Osteocyte (in vitro differentiated cells): Measurements from ENCODE around the gene UGT2A2. TPM values are rescaled to one million over a fixed set of nuclear protein-coding genes. Genes with fewer than 3 reads are reported as not detected.
"Not testable (repeated sequence)": the region's sequence is repeated elsewhere in the genome, so short reads cannot be mapped to it uniquely, and the experiment has no call there.

Source experiments
- DNase-seq: peaks from one replicate; pipeline ENCODE4 v3.0.0; 2021; ENCODE audit warnings: mixed read lengths; ENCODE audit not compliant: unreplicated experiment; ENCODE audit errors: extremely low spot score
- H3K27ac Mint-ChIP-seq: one replicate; pipeline ENCODE4 v1.8.0; 2021; ENCODE audit warnings: mild to moderate bottlenecking, mixed read lengths; ENCODE audit not compliant: unreplicated experiment
- H3K27me3 Mint-ChIP-seq: one replicate; pipeline ENCODE4 v1.8.0; 2021; ENCODE audit warnings: mixed read lengths; ENCODE audit not compliant: unreplicated experiment
- H3K36me3 Mint-ChIP-seq: one replicate; pipeline ENCODE4 v1.8.0; 2021; ENCODE audit warnings: mixed read lengths; ENCODE audit not compliant: unreplicated experiment
- H3K4me1 Mint-ChIP-seq: one replicate; pipeline ENCODE4 v1.8.0; 2021; ENCODE audit warnings: mixed read lengths; ENCODE audit not compliant: unreplicated experiment
- H3K4me3 Mint-ChIP-seq: one replicate; pipeline ENCODE4 v1.8.0; 2021; ENCODE audit warnings: mild to moderate bottlenecking, moderate library complexity, mixed read lengths; ENCODE audit not compliant: unreplicated experiment
- H3K9me3 Mint-ChIP-seq: one replicate; pipeline ENCODE4 v1.8.0; 2021; ENCODE audit warnings: mixed read lengths; ENCODE audit not compliant: unreplicated experiment
- long read RNA-seq: library from polyadenylated mRNA; unstranded; transcript quantifications from one replicate; pipeline ENCODE4 v2.0.0, GENCODE V29; 2021
- total RNA-seq: library from RNA; stranded (reverse); gene quantifications from 2 replicates; pipeline ENCODE4 v1.2.1, GENCODE V29; 2021
- TF ChIP-seq, protein P1 (sequence below): fragments of 200-600 bp; sonication (generic); IDR thresholded peaks from 2 replicates; pipeline ENCODE4 v1.5.0; 2021; ENCODE audit warnings: antibody characterized with exemption, mild to moderate bottlenecking, moderate library complexity

Gene UGT2A2
- total RNA-seq, result not detected in 2 replicates
- long read RNA-seq, result 0 reads

DNA sequence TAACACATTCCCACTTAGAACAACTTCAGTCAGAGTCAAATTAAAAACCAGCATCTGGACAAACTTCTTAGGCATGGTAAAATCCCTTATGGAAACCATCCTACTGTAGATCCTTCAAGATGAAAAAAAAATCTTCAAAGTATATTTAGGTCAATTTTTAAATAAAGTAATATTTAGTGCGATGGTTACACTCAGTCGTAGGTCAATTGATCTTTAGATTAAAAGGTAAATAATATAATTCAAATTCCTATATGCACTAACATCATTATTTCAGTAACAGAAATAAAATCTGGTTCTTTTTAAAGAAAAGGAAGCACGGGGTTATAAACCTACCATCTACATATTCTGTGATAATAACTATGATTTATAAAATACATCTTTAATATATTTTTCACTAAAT lies at the start of gene UGT2A2:
Gene UGT2A2 (minus strand): TSS at position 101 of the 400 bp plus-strand sequence. CDS start 2 bp downstream, at position 99.
- H3K36me3 Mint-ChIP-seq, result no peaks in the 10 kb centered on the region
- no peak for DNase-seq
- no peak within 1 kb of the TSS for H3K4me3 Mint-ChIP-seq
- H3K27me3 Mint-ChIP-seq, result peaks cover 49% of the 10 kb centered on the region
- H3K27ac Mint-ChIP-seq, result no peak within 1 kb of the TSS
- no peaks in the 10 kb centered on the region for H3K4me1 Mint-ChIP-seq
- TF ChIP-seq, protein P1, sequence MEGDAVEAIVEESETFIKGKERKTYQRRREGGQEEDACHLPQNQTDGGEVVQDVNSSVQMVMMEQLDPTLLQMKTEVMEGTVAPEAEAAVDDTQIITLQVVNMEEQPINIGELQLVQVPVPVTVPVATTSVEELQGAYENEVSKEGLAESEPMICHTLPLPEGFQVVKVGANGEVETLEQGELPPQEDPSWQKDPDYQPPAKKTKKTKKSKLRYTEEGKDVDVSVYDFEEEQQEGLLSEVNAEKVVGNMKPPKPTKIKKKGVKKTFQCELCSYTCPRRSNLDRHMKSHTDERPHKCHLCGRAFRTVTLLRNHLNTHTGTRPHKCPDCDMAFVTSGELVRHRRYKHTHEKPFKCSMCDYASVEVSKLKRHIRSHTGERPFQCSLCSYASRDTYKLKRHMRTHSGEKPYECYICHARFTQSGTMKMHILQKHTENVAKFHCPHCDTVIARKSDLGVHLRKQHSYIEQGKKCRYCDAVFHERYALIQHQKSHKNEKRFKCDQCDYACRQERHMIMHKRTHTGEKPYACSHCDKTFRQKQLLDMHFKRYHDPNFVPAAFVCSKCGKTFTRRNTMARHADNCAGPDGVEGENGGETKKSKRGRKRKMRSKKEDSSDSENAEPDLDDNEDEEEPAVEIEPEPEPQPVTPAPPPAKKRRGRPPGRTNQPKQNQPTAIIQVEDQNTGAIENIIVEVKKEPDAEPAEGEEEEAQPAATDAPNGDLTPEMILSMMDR, result no peak
- no peaks in the 10 kb centered on the region for H3K9me3 Mint-ChIP-seq

DNA sequence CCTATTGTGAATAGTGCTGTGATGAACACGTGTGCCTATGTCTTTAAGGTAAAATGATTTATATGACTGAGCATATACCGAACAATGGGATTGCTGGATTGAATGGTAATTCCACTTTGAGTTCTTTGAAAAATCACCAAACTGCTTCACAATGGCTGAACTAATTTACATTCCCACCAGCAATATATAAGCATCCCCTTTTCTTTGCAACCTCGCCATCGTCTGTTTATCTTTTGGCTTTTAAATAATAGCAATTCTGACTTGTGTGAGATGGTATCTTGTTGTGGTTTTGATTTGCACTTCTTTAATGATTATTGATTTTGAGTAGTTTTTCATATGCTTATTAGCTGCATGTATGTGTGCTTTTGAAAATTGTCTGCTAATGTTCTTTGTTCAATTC lies 45.4 kb upstream of the UGT2A2 start:
- Mint-ChIP-seq H3K27ac (no peak overlapping the region), H3K36me3 (no peaks in the 10 kb centered on the region), H3K27me3 (peaks cover 58% of the 10 kb centered on the region), H3K9me3 (no peaks in the 10 kb centered on the region), H3K4me3 (no peak overlapping the region), H3K4me1 (peaks cover 3% of the 10 kb centered on the region)
- TF ChIP-seq, protein P1, result no peak
- DNase-seq, result no peak

DNA sequence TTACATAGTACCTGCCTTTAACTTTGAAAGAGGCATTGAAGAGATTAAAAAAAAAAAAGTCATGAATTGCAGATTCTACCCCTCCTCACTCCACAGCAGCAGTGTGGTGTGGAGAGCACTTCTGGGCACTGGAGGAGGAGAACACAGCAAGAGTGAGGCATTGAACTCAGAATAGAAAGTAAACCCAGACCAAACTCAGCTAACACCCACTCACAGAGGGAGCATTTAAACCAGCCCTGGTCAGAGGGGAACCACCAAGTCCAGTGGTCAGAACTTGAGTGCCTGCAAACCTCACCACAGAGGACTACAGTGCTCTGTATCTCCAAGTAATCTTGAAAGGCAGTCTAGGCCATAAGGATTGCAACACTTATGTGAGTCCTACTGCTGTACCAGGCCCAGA lies 29.2 kb upstream of the UGT2A2 start:
- no peak for DNase-seq
- TF ChIP-seq, protein P1, result no peak

DNA sequence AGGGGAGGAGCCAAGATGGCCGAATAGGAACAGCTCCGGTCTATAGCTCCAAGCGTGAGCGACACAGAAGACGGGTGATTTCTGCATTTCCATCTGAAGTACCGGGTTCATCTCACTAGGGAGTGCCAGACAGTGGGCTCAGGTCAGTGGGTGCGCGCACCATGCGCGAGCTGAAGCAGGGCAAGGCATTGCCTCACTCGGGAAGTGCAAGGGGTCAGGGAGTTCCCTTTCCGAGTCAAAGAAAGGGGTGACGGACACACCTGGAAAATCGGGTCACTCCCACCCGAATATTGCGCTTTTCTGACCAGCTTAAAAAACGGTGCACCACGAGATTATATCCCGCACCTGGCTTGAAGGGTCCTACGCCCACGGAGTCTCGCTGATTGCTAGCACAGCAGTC lies 24.6 kb upstream of the UGT2A2 start:
- H3K9me3 Mint-ChIP-seq, result peaks cover 13% of the 10 kb centered on the region
- H3K27ac Mint-ChIP-seq, H3K36me3 Mint-ChIP-seq, H3K4me1 Mint-ChIP-seq, DNase-seq, H3K4me3 Mint-ChIP-seq, H3K27me3 Mint-ChIP-seq: not testable (repeated sequence)

More for the DNA sequence above, 29.2 kb upstream of the UGT2A2 start:
- H3K27ac Mint-ChIP-seq, result no peak overlapping the region
- H3K36me3 Mint-ChIP-seq, result no peaks in the 10 kb centered on the region
- H3K9me3 Mint-ChIP-seq, result peaks cover 2% of the 10 kb centered on the region
- H3K27me3 Mint-ChIP-seq, result peaks cover 26% of the 10 kb centered on the region
- H3K4me3 Mint-ChIP-seq, result no peak overlapping the region
- no peaks in the 10 kb centered on the region for H3K4me1 Mint-ChIP-seq

DNA sequence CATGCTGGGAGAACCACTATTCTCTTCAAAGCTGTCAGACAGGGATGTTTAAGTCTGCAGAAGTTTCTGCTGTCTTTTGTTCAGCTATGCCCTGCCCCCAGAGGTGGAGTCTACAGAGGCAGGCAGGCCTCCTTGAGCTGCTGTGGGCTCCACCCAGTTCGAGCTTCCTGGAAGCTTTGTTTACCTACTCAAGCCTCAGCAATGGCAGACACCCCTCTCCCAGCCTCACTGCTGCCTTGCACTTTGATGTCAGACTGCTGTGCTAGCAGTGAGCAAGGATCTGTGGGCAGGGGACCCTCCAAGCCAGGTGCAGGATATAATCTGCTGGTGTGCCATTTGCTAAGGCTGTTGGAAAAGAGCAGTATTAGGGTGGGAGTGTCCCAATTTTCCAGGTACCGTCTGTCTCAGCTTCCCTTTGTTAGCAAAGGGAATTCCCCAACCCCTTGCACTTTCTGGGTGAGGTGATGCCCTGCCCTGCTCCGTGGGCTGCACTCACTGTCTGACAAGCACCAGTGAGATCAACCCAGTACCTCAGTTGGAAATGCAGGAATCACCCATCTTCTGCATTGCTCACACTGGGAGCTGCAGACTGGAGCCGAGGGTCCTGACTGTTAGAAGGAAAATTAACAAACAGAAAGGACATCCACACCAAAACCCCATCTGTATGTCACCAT lies 21.8 kb upstream of the UGT2A2 start:
- DNase-seq, H3K4me3 Mint-ChIP-seq, H3K27me3 Mint-ChIP-seq, H3K36me3 Mint-ChIP-seq, H3K4me1 Mint-ChIP-seq, H3K27ac Mint-ChIP-seq: not testable (repeated sequence)
- peaks cover 13% of the 10 kb centered on the region for H3K9me3 Mint-ChIP-seq

DNA sequence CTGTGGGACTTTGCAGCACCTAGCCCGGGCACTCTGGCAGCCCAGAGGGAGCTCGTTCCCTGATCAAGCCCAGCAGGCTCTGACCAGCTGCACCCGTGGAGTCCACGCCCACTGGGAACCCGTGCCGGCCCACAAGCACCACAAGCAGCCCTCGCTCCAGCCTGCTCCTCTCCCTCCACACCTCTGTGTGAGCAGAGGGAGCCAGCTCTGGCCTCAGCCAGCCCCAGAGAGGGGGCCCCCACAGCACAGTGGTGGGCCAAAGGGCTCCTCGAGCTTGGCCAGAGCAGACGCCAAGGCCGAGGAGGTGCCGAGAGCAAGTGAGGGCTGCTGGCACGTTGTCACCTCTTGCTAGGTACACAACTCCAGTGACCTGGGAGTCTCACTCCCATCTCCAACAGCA lies 18.7 kb upstream of the UGT2A2 start:
- peaks cover 6% of the 10 kb centered on the region for H3K9me3 Mint-ChIP-seq
- H3K36me3 Mint-ChIP-seq, result no peaks in the 10 kb centered on the region
- H3K27me3 Mint-ChIP-seq, result peaks cover 3% of the 10 kb centered on the region
- no peak for DNase-seq
- H3K27ac Mint-ChIP-seq, result no peak overlapping the region
- TF ChIP-seq, protein P1, result no peak
- H3K4me1 Mint-ChIP-seq, result no peaks in the 10 kb centered on the region
- no peak overlapping the region for H3K4me3 Mint-ChIP-seq
